IMR-90 (cell line): ENCODE results near the gene ASTN2. TPM values are rescaled to one million over a fixed set of nuclear protein-coding genes. Genes with fewer than 3 reads are reported as not detected.

Experiments
- ATAC-seq: fragments of 200-7000 bp; cut with Tn5 transposase; 2 replicates; pipeline ENCODE4 v1.9.1; 2020; ENCODE audit warnings: low read depth, mild to moderate bottlenecking, moderate library complexity
- BruUV-seq: library from RNA; stranded (reverse); fragments of 400-500 nt; replicated peaks from 2 replicates; lab custom pipeline; 2021; lab: Mats Ljungman, UMichigan
- CTCF ChIA-PET: fragments of 300-600 bp; formaldehyde crosslinking; extraction: SDS; loops from one replicate; lab custom pipeline; 2021; ENCODE audit warnings: antibody characterized with exemption; lab: Yijun Ruan, JAX
- POLR2A ChIA-PET: fragments of 300-600 bp; sonication (Branson Sonifier 250); formaldehyde crosslinking; loops from one replicate; lab custom pipeline; 2022; ENCODE audit warnings: antibody characterized with exemption; ENCODE audit not compliant: unreplicated experiment; lab: Charles Lee
- DNase-seq: peaks from one replicate; pipeline ENCODE4 v3.0.0; 2013
- H2AFZ ChIP-seq: replicated peaks from 2 replicates; pipeline ENCODE3; 2013; ENCODE audit warnings: low read length, mild to moderate bottlenecking; ENCODE audit not compliant: poor library complexity
- H2AK5ac ChIP-seq: 2 replicates; pipeline ENCODE4 v1.6.1; 2013; ENCODE audit warnings: low read depth, low read length, inconsistent platforms
- H2AK9ac ChIP-seq: replicated peaks from 2 replicates; pipeline ENCODE3; 2013; ENCODE audit warnings: mild to moderate bottlenecking, low read depth, low read length, moderate library complexity; ENCODE audit not compliant: poor library complexity
- H2BK120ac ChIP-seq: 2 replicates; pipeline ENCODE4 v1.6.1; 2013; ENCODE audit warnings: low read depth, low read length, inconsistent platforms
- H2BK15ac ChIP-seq: 3 replicates; pipeline ENCODE4 v1.6.1; 2013; ENCODE audit warnings: low read depth, low read length, inconsistent platforms
- H2BK20ac ChIP-seq: 2 replicates; pipeline ENCODE4 v1.6.1; 2013; ENCODE audit warnings: low read depth, mild to moderate bottlenecking, inconsistent platforms, low read length, moderate library complexity
- H2BK5ac ChIP-seq: 2 replicates; pipeline ENCODE4 v1.6.1; 2013; ENCODE audit warnings: mild to moderate bottlenecking, low read depth, low read length, inconsistent platforms; ENCODE audit not compliant: poor library complexity, severe bottlenecking
- H3K14ac ChIP-seq: replicated peaks from 2 replicates; pipeline ENCODE4 v1.6.1; 2013; ENCODE audit warnings: low read depth, low read length, inconsistent platforms
- H3K18ac ChIP-seq: 2 replicates; pipeline ENCODE4 v1.6.1; 2013; ENCODE audit warnings: low read depth, low read length, control low read depth
- H3K23ac ChIP-seq: 2 replicates; pipeline ENCODE4 v1.6.1; 2013; ENCODE audit warnings: low read depth, low read length, inconsistent platforms
- H3K27ac ChIP-seq: 2 replicates; pipeline ENCODE4 v1.5.1; 2013; ENCODE audit warnings: mild to moderate bottlenecking, control low read depth, low read length; ENCODE audit not compliant: insufficient read depth
- H3K27me3 ChIP-seq: 2 replicates; pipeline ENCODE4 v1.6.1; 2013; ENCODE audit warnings: low read length; ENCODE audit not compliant: control insufficient read depth, insufficient read depth
- H3K36me3 ChIP-seq: 2 replicates; pipeline ENCODE4 v1.6.1; 2013; ENCODE audit warnings: low read length, mixed read lengths; ENCODE audit not compliant: control insufficient read depth, insufficient read depth
- H3K4ac ChIP-seq: 2 replicates; pipeline ENCODE4 v1.6.1; 2013; ENCODE audit warnings: low read depth, low read length, inconsistent platforms
- H3K4me1 ChIP-seq: 2 replicates; pipeline ENCODE4 v1.6.1; 2013; ENCODE audit warnings: low read length, mixed read lengths; ENCODE audit not compliant: control insufficient read depth, insufficient read depth
- H3K4me2 ChIP-seq: 2 replicates; pipeline ENCODE4 v1.6.1; 2013; ENCODE audit warnings: low read depth, mild to moderate bottlenecking, control low read depth, low read length, moderate library complexity
- H3K4me3 ChIP-seq: 2 replicates; pipeline ENCODE4 v1.5.1; 2013; ENCODE audit warnings: low read depth, mild to moderate bottlenecking, control low read depth, low read length, moderate library complexity; ENCODE audit not compliant: insufficient read depth
- H3K56ac ChIP-seq: 2 replicates; pipeline ENCODE4 v1.6.1; 2013; ENCODE audit warnings: low read length, inconsistent platforms; ENCODE audit not compliant: insufficient read depth; ENCODE audit errors: extremely low read depth
- H3K79me1 ChIP-seq, 2 experiments: 2 replicates each; pipeline ENCODE4 v1.6.1; 2013; ENCODE audit warnings: low read length in 2 of 2, inconsistent platforms in 1 of 2, low read depth in 1 of 2
- H3K9ac ChIP-seq: 2 replicates; pipeline ENCODE4 v1.6.1; 2013; ENCODE audit warnings: low read depth, low read length, control low read depth
- H3K9me1 ChIP-seq: 2 replicates; pipeline ENCODE4 v1.6.1; 2013; ENCODE audit warnings: low read length, inconsistent platforms; ENCODE audit not compliant: insufficient read depth
- H3K9me3 ChIP-seq: 2 replicates; pipeline ENCODE4 v1.6.1; 2013; ENCODE audit warnings: low read length; ENCODE audit not compliant: control insufficient read depth, insufficient read depth
- H4K20me1 ChIP-seq: 2 replicates; pipeline ENCODE4 v1.6.1; 2013; ENCODE audit warnings: low read length, inconsistent platforms; ENCODE audit not compliant: insufficient read depth
- H4K5ac ChIP-seq: 2 replicates; pipeline ENCODE4 v1.6.1; 2013; ENCODE audit warnings: mild to moderate bottlenecking, low read depth, low read length, control low read depth
- H4K8ac ChIP-seq, 2 experiments: 2 replicates each; pipeline ENCODE4 v1.6.1; 2013; ENCODE audit warnings: low read depth in 2 of 2, low read length in 2 of 2, control low read depth in 1 of 2, inconsistent platforms in 1 of 2
- H4K91ac ChIP-seq: 2 replicates; pipeline ENCODE4 v1.6.1; 2013; ENCODE audit warnings: low read depth, low read length, inconsistent platforms; ENCODE audit not compliant: insufficient read depth
- BHLHE40 ChIP-seq: fragments of 150-350 bp; IDR thresholded peaks from 2 replicates; pipeline ENCODE4 v1.6.1; 2016; ENCODE audit warnings: mild to moderate bottlenecking, low read depth, low read length
- CEBPB ChIP-seq: IDR thresholded peaks from 2 replicates; pipeline ENCODE4 v1.6.1; 2012; ENCODE audit warnings: low read depth, low read length, improper control_type of control experiment
- CHD1 ChIP-seq: IDR thresholded peaks from 2 replicates; pipeline ENCODE4 v1.6.1; 2012; ENCODE audit warnings: low read depth, low read length, improper control_type of control experiment
- CTCF ChIP-seq: conservative IDR thresholded peaks from 2 replicates; pipeline ENCODE4 v1.5.1; 2012; ENCODE audit warnings: mild to moderate bottlenecking, low read depth, low read length, improper control_type of control experiment
- FOS ChIP-seq: fragments of 150-350 bp; IDR thresholded peaks from 2 replicates; pipeline ENCODE4 v1.6.1; 2016; ENCODE audit warnings: low read depth, low read length
- MAFK ChIP-seq: IDR thresholded peaks from 2 replicates; pipeline ENCODE4 v1.6.1; 2012; ENCODE audit warnings: low read depth, low read length, improper control_type of control experiment
- MAZ ChIP-seq: IDR thresholded peaks from 2 replicates; pipeline ENCODE4 v1.6.1; 2012; ENCODE audit warnings: low read depth, mild to moderate bottlenecking, low read length, improper control_type of control experiment, moderate library complexity, borderline replicate concordance
- MXI1 ChIP-seq: IDR thresholded peaks from 2 replicates; pipeline ENCODE4 v1.6.1; 2012; ENCODE audit warnings: low read depth, mild to moderate bottlenecking, low read length, moderate library complexity, borderline replicate concordance
- NFE2L2 ChIP-seq: fragments of 150-350 bp; IDR thresholded peaks from 2 replicates; pipeline ENCODE4 v1.6.1; 2016; ENCODE audit warnings: low read depth, mild to moderate bottlenecking, low read length
- POLR2A ChIP-seq: IDR thresholded peaks from 2 replicates; pipeline ENCODE4 v1.6.1; 2012; ENCODE audit warnings: mild to moderate bottlenecking, low read depth, low read length
- RAD21 ChIP-seq: IDR thresholded peaks from 2 replicates; pipeline ENCODE4 v1.6.1; 2012; ENCODE audit warnings: low read length, improper control_type of control experiment
- RCOR1 ChIP-seq: IDR thresholded peaks from 2 replicates; pipeline ENCODE4 v1.6.1; 2012; ENCODE audit warnings: mild to moderate bottlenecking, low read length, improper control_type of control experiment; ENCODE audit not compliant: insufficient replicate concordance
- RFX5 ChIP-seq: IDR thresholded peaks from 2 replicates; pipeline ENCODE4 v1.8.0; 2012; ENCODE audit warnings: low read depth, mild to moderate bottlenecking, low read length, moderate library complexity
- SMC3 ChIP-seq: fragments of 150-350 bp; IDR thresholded peaks from 2 replicates; pipeline ENCODE4 v1.6.1; 2016; ENCODE audit warnings: low read depth, mild to moderate bottlenecking, antibody characterized with exemption, low read length, moderate library complexity
- USF2 ChIP-seq: fragments of 150-350 bp; IDR thresholded peaks from 2 replicates; pipeline ENCODE4 v1.6.1; 2017; ENCODE audit warnings: mild to moderate bottlenecking, antibody characterized with exemption, low read length, low read depth
- dilution Hi-C: fragments of 300-500 bp; cut with HindIII; formaldehyde crosslinking; loops from one replicate; pipeline ENCODE4 v1.14.3; 2018; ENCODE audit warnings: low sequenced_read_pairs; ENCODE audit not compliant: unreplicated experiment
- in situ Hi-C: fragments of 300-500 bp; cut with MboI; formaldehyde crosslinking; loops from 3 replicates; pipeline ENCODE4 v1.14.3; 2019; ENCODE audit warnings: low sequenced_read_pairs, inconsistent platforms, mixed read lengths
- intact Hi-C: fragments of 100-400 bp; cut with micrococcal nuclease; formaldehyde crosslinking; loops from 2 replicates; pipeline ENCODE4 v1.10.0; 2022
- polyA plus RNA-seq, 3 experiments: library from polyadenylated mRNA; depleted of rRNA; stranded (reverse); fragments of >200 nt; gene quantifications; 2 replicates each; pipeline ENCODE4 v1.2.3, GENCODE V29; 2012; ENCODE audit warnings: low replicate concordance in 1 of 3
- total RNA-seq: library from RNA; depleted of rRNA; stranded (reverse); fragments of >200 nt; gene quantifications from 2 replicates; pipeline ENCODE4 v1.2.3, GENCODE V29; 2012
- TF ChIP-seq, protein P1 (sequence below): fragments of 150-350 bp; IDR thresholded peaks from 2 replicates; pipeline ENCODE4 v1.6.1; 2016; ENCODE audit warnings: low read depth, mild to moderate bottlenecking, low read length, moderate library complexity, borderline replicate concordance

The ASTN2 gene
- total and polyA plus RNA-seq, 2 of the 4 experiments (the other 2 are of a cell fraction) = 3.8 to 6.8 TPM

- no peak overlapping the region for H3K4me2 ChIP-seq
- no peak overlapping the region for H3K9ac ChIP-seq
- no peak overlapping the region for H2AK5ac ChIP-seq
- H2AK9ac ChIP-seq = no peak overlapping the region
- TF ChIP-seq CTCF (no peak), RCOR1 (no peak), POLR2A (no peak), MAFK (no peak), RAD21 (no peak), MXI1 (no peak), BHLHE40 (no peak), MAZ (no peak), USF2 (no peak), NFE2L2 (no peak), RFX5 (no peak), CEBPB (no peak), SMC3 (no peak), CHD1 (no peak), FOS (no peak)
- TF ChIP-seq, protein P1, sequence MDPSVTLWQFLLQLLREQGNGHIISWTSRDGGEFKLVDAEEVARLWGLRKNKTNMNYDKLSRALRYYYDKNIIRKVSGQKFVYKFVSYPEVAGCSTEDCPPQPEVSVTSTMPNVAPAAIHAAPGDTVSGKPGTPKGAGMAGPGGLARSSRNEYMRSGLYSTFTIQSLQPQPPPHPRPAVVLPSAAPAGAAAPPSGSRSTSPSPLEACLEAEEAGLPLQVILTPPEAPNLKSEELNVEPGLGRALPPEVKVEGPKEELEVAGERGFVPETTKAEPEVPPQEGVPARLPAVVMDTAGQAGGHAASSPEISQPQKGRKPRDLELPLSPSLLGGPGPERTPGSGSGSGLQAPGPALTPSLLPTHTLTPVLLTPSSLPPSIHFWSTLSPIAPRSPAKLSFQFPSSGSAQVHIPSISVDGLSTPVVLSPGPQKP = no peak
- intact Hi-C loops (no loop called here), dilution Hi-C loops (no loop called here), in situ Hi-C loops (no loop called here)
- H3K4me1 ChIP-seq = no peaks in the 10 kb centered on the region
- DNase-seq (no peak), ATAC-seq (no peak)
- ChIA-PET POLR2A (no interaction called here), CTCF (no interaction called here)
- no peak overlapping the region for H3K23ac ChIP-seq
- BruUV-seq = no TSS peak
- H3K56ac ChIP-seq = no peak overlapping the region
- no peak overlapping the region for H3K4ac ChIP-seq
- H3K36me3 ChIP-seq = no peaks in the 10 kb centered on the region
- 0 out of 2 replicates have a peak, but pooled peaks cover 4% of the 10 kb centered on the region for H3K9me3 ChIP-seq
- H4K20me1 ChIP-seq = no peaks in the 10 kb centered on the region
- no peaks in the 10 kb centered on the region for H3K9me1 ChIP-seq
- no peak overlapping the region for H3K14ac ChIP-seq
- no peaks in the 10 kb centered on the region for H3K79me1 ChIP-seq
- H2BK15ac ChIP-seq = no peak overlapping the region
- no peak overlapping the region for H2AFZ ChIP-seq
- H3K27ac ChIP-seq = no peak overlapping the region
- no peak overlapping the region for H2BK20ac ChIP-seq
- no peak overlapping the region for H4K8ac ChIP-seq
- H3K18ac ChIP-seq = no peak overlapping the region
- no peak overlapping the region for H3K4me3 ChIP-seq
- no peak overlapping the region for H2BK5ac ChIP-seq
- H2BK120ac ChIP-seq = no peak overlapping the region
- H4K91ac ChIP-seq = no peak overlapping the region
- H4K5ac ChIP-seq = no peak overlapping the region
- H3K27me3 ChIP-seq = no peaks in the 10 kb centered on the region
These were observed 298.8 kb downstream of the ASTN2 start for GRCh38 chr9:117116084-117116483.
